HG03460 (cell line): ENCODE results near the gene CD93.

Experiments used
- ATAC-seq: cut with Tn5 transposase; IDR thresholded peaks from one replicate; pipeline ENCODE4 v1.9.1; 2021; ENCODE audit not compliant: unreplicated experiment

Gene CD93

GRCh38 chr20:23084282-23084844, 1.8 kb downstream of the CD93 start:
- no peak for ATAC-seq

- no peak for ATAC-seq
Observed at GRCh38 chr20:23083553-23084220, 2.4 kb downstream of the CD93 start.

- no peak for ATAC-seq
Observed at GRCh38 chr20:23082846-23083552, 3.1 kb downstream of the CD93 start.

- ATAC-seq = no peak
Observed at GRCh38 chr20:23081263-23081819, 4.8 kb downstream of the CD93 start.

GRCh38 chr20:23080521-23080920, 5.6 kb downstream of the CD93 start:
- no peak for ATAC-seq

GRCh38 chr20:23079926-23080325, 6.2 kb downstream of the CD93 start:
- ATAC-seq = no peak

- ATAC-seq = no peak
Observed at GRCh38 chr20:23079016-23079351, 7.1 kb downstream of the CD93 start.

- no peak for ATAC-seq
Observed at GRCh38 chr20:23078351-23079015, 7.6 kb downstream of the CD93 start.

GRCh38 chr20:23077277-23077676, 8.8 kb downstream of the CD93 start:
- ATAC-seq = no peak

- ATAC-seq = no peak
Observed at GRCh38 chr20:23074052-23074451, 12.1 kb downstream of the CD93 start.

- no peak for ATAC-seq
Observed at GRCh38 chr20:23072892-23073586, 13.1 kb downstream of the CD93 start.

- ATAC-seq = no peak
Observed at GRCh38 chr20:23071996-23072395, 14.1 kb downstream of the CD93 start.

- ATAC-seq = no peak
Observed at GRCh38 chr20:23071398-23071797, 14.7 kb downstream of the CD93 start.

- no peak for ATAC-seq
Observed at GRCh38 chr20:23069108-23069507, 17.0 kb downstream of the CD93 start.

GRCh38 chr20:23068283-23068682, 17.8 kb downstream of the CD93 start:
- no peak for ATAC-seq

- ATAC-seq = no peak
Observed at GRCh38 chr20:23066772-23067171, 19.4 kb downstream of the CD93 start.

- ATAC-seq = no peak
Observed at GRCh38 chr20:23065266-23066201, 20.6 kb downstream of the CD93 start.

- no peak for ATAC-seq
Observed at GRCh38 chr20:23063581-23063980, 22.5 kb downstream of the CD93 start.

GRCh38 chr20:23063168-23063567, 23.0 kb downstream of the CD93 start:
- ATAC-seq = no peak

- no peak for ATAC-seq
Observed at GRCh38 chr20:23062632-23063031, 23.5 kb downstream of the CD93 start.
